HG02798 (cell line): Measurements from ENCODE around the gene ZNF101.

Experiments
- ATAC-seq: cut with Tn5 transposase; IDR thresholded peaks from one replicate; pipeline ENCODE4 v1.9.1; 2021; ENCODE audit warnings: mild to moderate bottlenecking; ENCODE audit not compliant: unreplicated experiment, poor library complexity

ZNF101 gene

GRCh38 chr19:19668230-19669012, at the start of gene ZNF101:
ZNF101 (plus strand) TSS chr19:19668839; CDS start chr19:19668964, 125 bp downstream.
- peak; percentile 72 for ATAC-seq

GRCh38 chr19:19619181-19619848, 49.3 kb upstream of the ZNF101 start:
- ATAC-seq: no peak

DNA sequence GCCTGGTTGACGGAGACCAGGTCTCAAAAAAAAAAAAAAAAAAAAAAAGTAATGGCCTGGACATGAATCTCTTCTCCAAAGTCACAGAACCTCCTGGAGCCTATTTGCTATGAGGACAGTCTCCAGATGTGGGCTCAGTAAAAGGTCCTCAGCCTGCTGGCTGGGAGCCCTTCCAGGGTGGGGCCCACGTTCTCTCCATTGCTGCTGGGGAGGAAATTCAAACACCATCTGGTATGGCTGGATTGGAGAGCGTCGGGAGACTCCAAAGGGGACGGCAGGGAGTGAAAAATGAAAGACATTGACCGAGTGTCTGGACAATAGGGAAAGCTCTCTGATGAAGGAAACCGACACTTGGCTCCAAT, 48.8 kb upstream of the ZNF101 start:
- no peak for ATAC-seq

DNA sequence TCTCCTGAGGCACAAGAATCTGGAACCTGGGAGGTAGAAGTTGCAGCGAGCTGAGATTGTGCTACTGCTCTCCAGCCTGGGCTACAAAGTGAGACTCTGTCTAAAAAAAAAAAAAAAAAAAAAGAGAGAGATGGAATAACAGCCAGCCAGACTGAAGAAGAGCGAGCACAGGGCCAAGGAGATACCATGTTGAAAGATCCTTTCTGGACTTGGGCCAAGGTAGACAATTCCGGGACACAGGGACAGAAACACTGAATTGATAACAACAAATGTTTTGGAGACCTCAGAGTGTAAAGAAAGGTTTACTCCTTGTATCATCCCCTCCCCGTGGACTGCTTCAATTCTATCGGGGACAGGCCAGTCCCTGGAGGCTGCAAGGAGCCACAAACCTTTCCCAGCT, 45.3 kb upstream of the ZNF101 start:
- ATAC-seq: no peak

- ATAC-seq: no peak
Measured at GRCh38 chr19:19624032-19624570, 44.5 kb upstream of the ZNF101 start.

DNA sequence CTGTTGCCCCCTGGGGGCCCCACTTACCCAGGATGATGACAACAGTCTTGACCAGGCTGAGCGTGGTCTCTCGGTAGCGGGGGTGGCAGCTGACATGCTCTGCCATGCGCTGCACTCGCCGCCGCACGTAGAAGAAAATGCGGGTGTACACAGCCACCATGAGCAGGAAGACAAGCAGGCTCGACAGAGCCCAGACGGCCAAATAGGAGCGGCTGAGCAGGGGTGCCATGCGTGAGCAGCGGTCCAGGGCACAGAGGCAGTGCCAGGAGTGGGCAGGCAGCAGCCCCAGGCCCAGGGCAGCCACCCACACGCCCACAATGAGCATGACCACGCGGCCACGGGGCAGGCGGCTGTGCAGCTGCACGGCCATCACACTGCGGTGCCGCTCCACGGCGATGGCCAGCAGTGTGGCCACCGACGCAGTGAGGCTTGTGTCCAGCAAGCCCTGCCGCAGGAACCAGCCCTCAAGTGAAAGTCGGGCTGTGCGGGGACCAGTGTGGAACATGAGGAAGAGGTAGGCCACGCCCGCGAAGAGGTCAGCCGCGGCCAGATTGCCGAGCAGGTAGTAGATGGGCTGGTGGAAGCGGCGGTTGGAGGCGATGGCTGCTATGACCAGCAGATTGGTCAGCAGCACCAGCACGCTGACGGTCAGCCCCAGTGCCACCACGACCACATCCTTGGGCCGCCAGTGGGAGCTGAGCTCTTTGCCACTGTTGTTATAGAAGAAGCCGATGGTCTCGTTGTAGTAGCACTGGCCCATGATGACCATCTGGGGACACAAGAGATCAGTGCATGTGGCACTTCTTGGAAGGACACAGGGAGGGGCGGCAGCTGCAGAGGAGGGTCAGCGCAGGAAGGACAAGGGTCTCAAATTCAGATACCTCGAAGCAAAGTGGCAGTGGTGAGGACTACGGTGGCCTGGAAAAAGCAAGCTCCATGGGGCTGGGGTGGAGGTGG, 41.8 kb upstream of the ZNF101 start:
- ATAC-seq: no peak

GRCh38 chr19:19627621-19628500, 40.8 kb upstream of the ZNF101 start, which contains the start of gene LPAR2:
LPAR2 (minus strand) TSS chr19:19628220; CDS start chr19:19627275, 945 bp downstream.
- ATAC-seq: peak; percentile 69

GRCh38 chr19:19628501-19629134, 40.0 kb upstream of the ZNF101 start:
- ATAC-seq: peak; percentile 14

DNA sequence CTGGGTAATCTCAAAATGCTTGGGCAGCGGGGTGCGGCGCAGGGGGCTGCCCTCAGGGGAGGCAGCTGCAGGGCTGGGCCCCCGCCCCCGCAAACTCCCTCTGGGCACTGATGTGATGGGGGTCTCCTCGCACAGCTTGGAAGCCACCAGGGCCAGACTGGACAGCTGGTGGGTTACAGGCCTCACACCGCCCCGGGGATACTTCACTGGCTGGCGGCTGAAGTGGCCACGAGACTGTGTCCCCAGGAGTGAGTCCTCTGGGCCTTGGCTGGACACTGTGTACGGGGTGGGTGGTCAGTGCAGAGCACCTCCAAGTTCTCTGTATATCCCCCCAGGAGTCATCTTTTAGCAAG, 38.6 kb upstream of the ZNF101 start:
- ATAC-seq: no peak

GRCh38 chr19:19630426-19630825, 38.2 kb upstream of the ZNF101 start:
- ATAC-seq: no peak

GRCh38 chr19:19631346-19631745, 37.3 kb upstream of the ZNF101 start:
- no peak for ATAC-seq

DNA sequence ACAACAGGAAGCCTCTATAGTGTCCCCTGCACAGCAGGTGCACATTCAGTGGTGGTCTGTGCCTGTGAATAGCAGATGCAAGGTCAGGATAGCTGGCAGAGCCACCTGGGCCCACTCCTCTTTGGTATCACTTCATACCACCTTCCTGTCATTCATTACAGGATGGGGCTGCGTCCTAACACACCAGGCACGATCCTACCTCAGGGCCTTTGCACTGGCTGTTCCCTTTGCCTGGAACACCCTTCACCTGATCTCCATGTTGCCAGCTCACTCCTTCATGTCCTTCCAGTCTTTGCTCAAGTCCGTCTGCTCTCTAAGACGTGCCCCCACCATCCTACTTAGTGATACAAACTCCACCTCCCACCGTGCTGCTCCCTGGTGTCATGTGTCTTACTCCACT, 36.0 kb upstream of the ZNF101 start:
- no peak for ATAC-seq

DNA sequence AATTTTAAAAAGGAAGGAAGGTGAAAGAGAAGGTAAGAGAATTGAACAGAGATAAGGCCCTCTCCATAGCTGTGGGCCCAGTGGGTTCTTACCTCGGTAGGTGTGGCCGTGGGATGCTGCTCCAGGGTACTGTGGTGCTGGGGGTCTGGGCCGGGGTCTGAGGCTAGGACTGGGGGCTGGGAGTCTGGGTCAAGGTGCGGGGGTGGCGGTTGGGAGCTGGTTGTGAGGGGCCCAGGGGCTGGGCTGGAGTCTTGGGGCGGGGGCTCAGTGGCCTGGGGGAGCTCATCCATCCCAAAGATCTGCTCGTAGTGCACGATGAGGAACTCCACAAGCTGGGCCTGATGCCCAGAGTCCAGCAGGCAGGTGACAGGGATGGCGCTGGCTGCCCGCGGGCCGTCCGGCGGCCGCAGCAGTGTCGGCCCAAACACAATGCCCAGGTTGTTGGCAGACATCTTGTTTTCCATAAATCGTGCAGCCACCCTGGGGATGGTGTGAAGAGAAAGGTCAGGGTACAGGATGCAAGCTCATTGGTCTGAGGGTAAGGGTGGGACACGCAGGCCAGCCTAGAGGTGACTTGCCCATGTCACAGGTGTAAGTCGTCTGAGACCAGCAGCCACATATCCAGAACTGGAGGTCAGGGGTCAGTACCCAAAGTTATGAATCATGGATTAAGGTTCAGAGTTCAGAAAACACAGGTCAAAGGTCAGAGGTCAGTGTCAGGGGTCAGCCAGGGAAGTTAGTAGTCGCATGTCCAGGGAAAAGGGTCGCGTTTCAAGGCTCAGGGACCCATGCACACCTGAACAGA, 34.7 kb upstream of the ZNF101 start:
- no peak for ATAC-seq

GRCh38 chr19:19634516-19635312, 33.9 kb upstream of the ZNF101 start:
- no peak for ATAC-seq

DNA sequence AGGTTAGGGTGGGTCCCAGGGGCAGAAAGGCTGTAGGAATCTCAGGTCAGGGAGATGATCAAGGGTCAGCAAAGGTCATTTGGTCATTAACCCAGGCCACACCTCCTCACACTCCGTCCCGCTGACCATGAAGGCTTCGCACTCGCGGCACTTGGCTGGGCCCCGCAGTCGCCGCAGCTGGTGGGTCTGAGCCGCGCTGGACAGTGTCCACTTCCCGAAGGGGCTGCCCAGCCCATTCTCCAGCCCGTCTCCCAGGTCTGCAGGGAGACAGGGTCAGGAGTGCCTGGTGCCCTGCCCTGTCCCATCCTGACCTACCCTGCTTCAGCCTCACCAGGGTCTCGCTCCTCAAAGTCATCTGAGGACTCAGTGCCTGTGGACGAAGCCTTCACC, 33.3 kb upstream of the ZNF101 start:
- ATAC-seq: no peak

GRCh38 chr19:19636573-19637185, 32.0 kb upstream of the ZNF101 start:
- ATAC-seq: no peak

GRCh38 chr19:19637186-19637522, 31.5 kb upstream of the ZNF101 start:
- ATAC-seq: no peak
